Mesendoderm (in vitro differentiated cells): ENCODE results near the gene EIF6.

Experiments
- DNase-seq: peaks from one replicate; pipeline ENCODE4 v3.0.0; 2013
- H2AK5ac ChIP-seq: 2 replicates; pipeline ENCODE4 v1.6.1; 2013; ENCODE audit warnings: low read length, inconsistent platforms
- H2BK120ac ChIP-seq: 2 replicates; pipeline ENCODE4 v1.6.1; 2013; ENCODE audit warnings: low read depth, mild to moderate bottlenecking, low read length, moderate library complexity, mixed read lengths
- H2BK15ac ChIP-seq: replicated peaks from 2 replicates; pipeline ENCODE4 v1.6.1; 2013; ENCODE audit warnings: low read depth, mild to moderate bottlenecking, moderate library complexity
- H2BK5ac ChIP-seq: 2 replicates; pipeline ENCODE4 v1.6.1; 2013; ENCODE audit warnings: low read length, inconsistent platforms
- H3K18ac ChIP-seq: 2 replicates; pipeline ENCODE4 v1.6.1; 2013; ENCODE audit warnings: mild to moderate bottlenecking, low read length, mixed read lengths
- H3K23ac ChIP-seq: one replicate; pipeline ENCODE4 v1.6.1; 2013; ENCODE audit warnings: low read length
- H3K27ac ChIP-seq: 2 replicates; pipeline ENCODE4 v1.5.1; 2013; ENCODE audit warnings: low read depth, mild to moderate bottlenecking, inconsistent platforms, low read length, moderate library complexity
- H3K27me3 ChIP-seq: 2 replicates; pipeline ENCODE4 v1.6.1; 2013; ENCODE audit warnings: low read length, control low read depth, mild to moderate bottlenecking, inconsistent platforms; ENCODE audit not compliant: insufficient read depth, poor library complexity
- H3K36me3 ChIP-seq: 2 replicates; pipeline ENCODE4 v1.6.1; 2013; ENCODE audit warnings: low read length, inconsistent platforms; ENCODE audit not compliant: control insufficient read depth, insufficient read depth
- H3K4ac ChIP-seq: one replicate; pipeline ENCODE4 v1.6.1; 2013; ENCODE audit warnings: low read depth, mild to moderate bottlenecking, low read length, moderate library complexity
- H3K4me1 ChIP-seq: 2 replicates; pipeline ENCODE4 v1.6.1; 2013; ENCODE audit warnings: low read depth, low read length, inconsistent platforms; ENCODE audit not compliant: control insufficient read depth
- H3K4me2 ChIP-seq: 2 replicates; pipeline ENCODE4 v1.6.1; 2013; ENCODE audit warnings: low read length
- H3K4me3 ChIP-seq: 2 replicates; pipeline ENCODE4 v1.5.1; 2013; ENCODE audit warnings: mild to moderate bottlenecking, low read length
- H3K56ac ChIP-seq: one replicate; pipeline ENCODE4 v1.6.1; 2013; ENCODE audit warnings: low read length
- H3K79me1 ChIP-seq: 2 replicates; pipeline ENCODE4 v1.6.1; 2013; ENCODE audit warnings: low read length, inconsistent platforms
- H3K79me2 ChIP-seq: 2 replicates; pipeline ENCODE4 v1.6.1; 2013; ENCODE audit warnings: mild to moderate bottlenecking, low read length; ENCODE audit not compliant: control insufficient read depth, insufficient read depth
- H3K9ac ChIP-seq: 2 replicates; pipeline ENCODE4 v1.6.1; 2013; ENCODE audit warnings: low read length, inconsistent platforms
- H4K5ac ChIP-seq: one replicate; pipeline ENCODE4 v1.6.1; 2013; ENCODE audit warnings: low read length
- H4K8ac ChIP-seq: one replicate; pipeline ENCODE4 v1.6.1; 2013; ENCODE audit warnings: low read depth, mild to moderate bottlenecking, control low read depth, low read length, moderate library complexity
- WGBS: extraction: QIAGEN DNeasy Blood & Tissue Kit; methylation state at CpG from one replicate; pipeline ENCODE4 v1.1.7; 2013; ENCODE audit warnings: low lambda C conversion rate, missing lambda C conversion rate; ENCODE audit not compliant: insufficient coverage; ENCODE audit errors: extremely low coverage; 5-methylcytosine and 5-hydroxymethylcytosine counted together

The EIF6 gene

DNA sequence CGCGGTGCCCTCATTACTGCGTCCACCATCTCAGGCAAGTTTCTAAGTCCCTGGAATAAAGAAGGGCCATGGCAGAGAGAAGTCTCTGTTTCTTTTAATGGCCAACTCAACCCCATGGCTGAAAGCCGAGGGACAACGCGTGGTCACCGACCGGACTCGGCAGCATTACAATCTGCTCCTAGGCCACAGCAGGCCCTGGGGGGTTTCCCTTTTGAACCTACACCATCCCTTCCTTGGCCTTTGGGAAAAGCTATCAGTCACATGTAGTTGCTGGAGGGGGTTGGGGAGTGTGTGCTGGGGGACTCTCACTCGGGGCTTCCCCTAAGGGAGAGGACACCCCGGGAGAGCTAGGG is 18.8 kb upstream of the EIF6 start:
- Histone ChIP-seq H3K4ac (no peak overlapping the region), H3K9ac (peak overlapping the region; percentile 39), H3K23ac (no peak overlapping the region), H3K27ac (no peak overlapping the region), H2BK5ac (no peak overlapping the region), H4K8ac (no peak overlapping the region), H3K4me2 (no peak overlapping the region), H4K5ac (no peak overlapping the region), H3K4me3 (no peak overlapping the region), H3K79me2 (no peaks in the 10 kb centered on the region), H2BK120ac (no peak overlapping the region), H2BK15ac (no peak overlapping the region), H3K56ac (peak overlapping the region; percentile 26), H3K4me1 (peaks cover 3% of the 10 kb centered on the region), H3K36me3 (no peaks in the 10 kb centered on the region), H3K79me1 (no peaks in the 10 kb centered on the region), H3K27me3 (no peaks in the 10 kb centered on the region), H2AK5ac (no peak overlapping the region), H3K18ac (no peak overlapping the region)
- no CpG with 5 or more reads among the region's 11 CpGs for WGBS
- no peak for DNase-seq

DNA sequence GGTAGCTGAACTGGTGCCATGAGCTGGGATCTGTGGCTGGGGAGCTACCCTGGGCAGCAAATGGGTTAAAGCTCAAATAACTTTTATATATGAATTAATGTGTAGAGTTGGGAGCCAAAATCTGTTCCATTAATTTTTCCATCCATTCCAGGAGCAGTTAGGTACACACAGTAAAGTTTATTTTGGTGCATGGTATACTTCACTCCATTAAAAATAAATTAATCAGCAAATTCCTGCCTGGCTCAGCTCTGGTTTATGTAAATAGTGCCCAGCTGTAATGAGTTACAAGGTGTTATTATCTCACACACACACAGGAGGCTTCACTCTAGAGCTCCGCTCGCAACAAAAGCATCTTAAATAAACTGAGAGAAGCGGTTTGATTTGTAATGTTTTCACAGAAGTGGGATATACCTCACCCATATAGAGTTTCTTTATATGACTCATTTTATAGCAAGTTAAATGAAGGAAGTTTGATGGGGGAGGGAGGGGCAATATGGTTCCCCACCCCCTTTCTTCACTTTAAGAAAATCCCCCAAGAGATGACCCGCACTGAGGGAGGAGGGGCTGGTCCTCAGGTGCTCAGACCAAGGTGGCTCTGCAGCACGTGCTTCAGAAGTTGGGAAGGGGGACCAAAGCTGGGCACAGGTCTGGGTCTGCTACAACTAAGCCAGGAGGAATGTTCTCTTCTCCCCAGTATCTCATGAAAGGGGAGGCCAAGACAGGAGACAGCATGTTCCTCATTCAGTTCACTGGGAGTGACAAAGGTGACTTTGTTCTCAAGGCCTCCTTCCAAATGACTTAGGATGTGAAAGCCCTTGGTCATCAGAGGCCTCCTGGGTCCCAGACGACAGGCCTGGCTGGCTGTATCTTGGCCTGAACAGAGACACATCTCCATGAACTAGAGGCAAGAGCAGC is 18.1 kb upstream of the EIF6 start:
- Histone ChIP-seq H3K27ac (no peak overlapping the region), H3K23ac (no peak overlapping the region), H3K27me3 (no peaks in the 10 kb centered on the region), H3K79me1 (no peaks in the 10 kb centered on the region), H3K36me3 (no peaks in the 10 kb centered on the region), H3K4me1 (peaks cover 3% of the 10 kb centered on the region), H2BK5ac (no peak overlapping the region), H3K4me3 (no peak overlapping the region), H2BK15ac (no peak overlapping the region), H3K4ac (no peak overlapping the region), H3K4me2 (no peak overlapping the region), H3K18ac (no peak overlapping the region), H2AK5ac (no peak overlapping the region), H3K9ac (no peak overlapping the region), H4K8ac (no peak overlapping the region), H3K79me2 (no peaks in the 10 kb centered on the region), H4K5ac (no peak overlapping the region), H2BK120ac (no peak overlapping the region), H3K56ac (no peak overlapping the region)
- DNase-seq, result no peak
- WGBS, result no CpG with 5 or more reads among the region's 6 CpGs

DNA sequence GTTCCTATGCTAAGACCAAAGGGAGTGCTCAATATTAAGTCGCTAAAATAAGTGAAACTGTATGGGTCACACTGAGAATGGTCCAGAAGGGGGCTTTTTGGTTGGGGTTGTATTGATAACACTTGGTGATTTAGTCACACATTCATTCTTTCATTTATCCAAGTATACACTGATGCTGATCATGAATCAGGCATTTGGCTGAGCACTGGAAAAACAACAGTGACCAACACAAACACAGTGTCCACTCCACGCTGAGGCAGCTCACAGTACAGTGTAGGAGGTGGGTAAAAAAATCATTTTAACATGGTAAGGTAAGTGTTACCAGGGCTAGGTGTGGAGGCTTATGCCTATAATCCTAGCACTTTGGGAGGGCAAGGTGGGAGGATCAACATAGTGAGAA is 16.9 kb upstream of the EIF6 start:
- H3K56ac ChIP-seq, result no peak overlapping the region
- no peak overlapping the region for H3K18ac ChIP-seq
- H3K27ac ChIP-seq, result no peak overlapping the region
- no peaks in the 10 kb centered on the region for H3K79me2 ChIP-seq
- no CpG with 5 or more reads among the region's 2 CpGs for WGBS
- H4K5ac ChIP-seq, result no peak overlapping the region
- no peak for DNase-seq
- no peak overlapping the region for H3K9ac ChIP-seq
- no peak overlapping the region for H3K4me3 ChIP-seq
- no peaks in the 10 kb centered on the region for H3K36me3 ChIP-seq
- no peaks in the 10 kb centered on the region for H3K27me3 ChIP-seq
- no peak overlapping the region for H2BK5ac ChIP-seq
- no peak overlapping the region for H3K4me2 ChIP-seq
- no peak overlapping the region for H3K4ac ChIP-seq
- peaks cover 3% of the 10 kb centered on the region for H3K4me1 ChIP-seq
- H2BK15ac ChIP-seq, result no peak overlapping the region
- H4K8ac ChIP-seq, result no peak overlapping the region
- H3K23ac ChIP-seq, result no peak overlapping the region
- H3K79me1 ChIP-seq, result no peaks in the 10 kb centered on the region
- H2BK120ac ChIP-seq, result no peak overlapping the region
- H2AK5ac ChIP-seq, result no peak overlapping the region

DNA sequence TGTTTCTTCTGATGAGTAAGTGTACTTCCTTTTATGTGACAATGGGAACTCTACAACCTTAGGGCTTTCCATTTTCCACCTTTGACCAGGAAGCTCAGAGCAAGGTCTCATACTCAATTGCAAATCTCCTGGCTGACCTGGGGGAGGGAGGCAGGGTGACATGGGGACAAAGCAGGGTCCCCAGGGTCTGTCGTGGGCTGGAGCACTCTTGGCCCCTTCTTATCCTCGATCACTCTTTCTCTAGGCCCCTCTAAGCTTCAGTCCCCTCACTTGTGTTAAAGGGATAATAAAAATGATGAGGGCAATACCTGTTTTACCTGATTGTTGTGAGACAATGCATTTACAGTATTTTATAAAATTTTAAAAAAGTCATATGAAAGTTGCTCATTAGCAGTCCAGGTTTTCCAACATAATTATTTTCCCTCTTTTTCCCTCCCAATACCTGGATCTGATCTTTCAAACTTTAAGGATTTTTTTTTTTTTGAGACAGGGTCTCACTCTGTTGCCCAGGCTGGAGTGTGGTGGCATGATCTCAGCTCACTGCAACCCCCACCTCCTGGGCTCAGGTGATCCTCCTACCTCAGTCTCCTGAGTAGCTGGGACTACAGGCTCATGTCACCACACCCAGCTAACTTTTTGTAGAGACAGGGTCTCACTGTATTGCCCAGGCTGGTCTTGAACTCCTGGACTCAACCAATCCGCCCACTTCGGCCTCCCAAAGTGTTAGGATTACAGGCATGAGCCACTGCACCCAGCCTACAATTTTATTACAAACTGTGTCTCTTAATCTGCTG is 16.1 kb upstream of the EIF6 start:
- H3K4me2 ChIP-seq, result no peak overlapping the region

DNA sequence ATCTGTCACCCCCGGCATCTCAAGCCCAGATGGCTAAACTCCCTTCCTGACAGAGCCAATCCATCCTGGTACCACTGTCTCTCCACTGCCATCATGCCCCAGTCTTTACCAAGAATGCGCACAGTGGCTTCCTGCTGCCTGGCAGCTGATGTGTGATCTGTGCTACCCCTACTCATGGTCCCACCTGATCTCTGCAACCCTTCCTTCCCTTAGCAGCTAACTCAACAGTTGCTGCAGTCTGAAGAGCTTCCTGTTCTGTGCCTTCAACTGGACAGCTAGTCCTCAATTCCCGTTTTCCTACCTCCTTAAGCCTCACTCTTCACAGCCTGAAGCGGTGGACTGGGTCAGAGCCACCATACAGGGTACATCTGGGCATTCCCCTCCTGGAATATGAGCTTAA is 15.2 kb upstream of the EIF6 start:
- no peak overlapping the region for H3K4me2 ChIP-seq
- H2BK15ac ChIP-seq, result no peak overlapping the region
- no peaks in the 10 kb centered on the region for H3K79me1 ChIP-seq
- DNase-seq, result no peak
- H3K18ac ChIP-seq, result no peak overlapping the region
- no peak overlapping the region for H4K8ac ChIP-seq
- no CpG with 5 or more reads among the region's 4 CpGs for WGBS
- H2BK120ac ChIP-seq, result no peak overlapping the region
- H3K79me2 ChIP-seq, result no peaks in the 10 kb centered on the region
- H3K4me1 ChIP-seq, result peaks cover 3% of the 10 kb centered on the region
- no peak overlapping the region for H3K9ac ChIP-seq
- H3K4ac ChIP-seq, result no peak overlapping the region
- H2AK5ac ChIP-seq, result no peak overlapping the region
- H3K36me3 ChIP-seq, result no peaks in the 10 kb centered on the region
- H4K5ac ChIP-seq, result no peak overlapping the region
- H3K4me3 ChIP-seq, result no peak overlapping the region
- no peaks in the 10 kb centered on the region for H3K27me3 ChIP-seq
- H2BK5ac ChIP-seq, result no peak overlapping the region
- no peak overlapping the region for H3K27ac ChIP-seq
- H3K23ac ChIP-seq, result no peak overlapping the region
- H3K56ac ChIP-seq, result no peak overlapping the region

More for the DNA sequence above, 16.1 kb upstream of the EIF6 start:
- Histone ChIP-seq H2BK5ac (no peak overlapping the region), H3K79me1 (no peaks in the 10 kb centered on the region), H2AK5ac (no peak overlapping the region), H3K36me3 (no peaks in the 10 kb centered on the region), H3K9ac (no peak overlapping the region), H4K5ac (no peak overlapping the region), H3K4me1 (peaks cover 3% of the 10 kb centered on the region), H3K79me2 (no peaks in the 10 kb centered on the region), H2BK15ac (no peak overlapping the region), H3K27ac (no peak overlapping the region), H3K18ac (no peak overlapping the region), H4K8ac (no peak overlapping the region), H3K4ac (no peak overlapping the region), H3K23ac (no peak overlapping the region), H2BK120ac (no peak overlapping the region), H3K56ac (no peak overlapping the region), H3K4me3 (no peak overlapping the region), H3K27me3 (no peaks in the 10 kb centered on the region)
- no CpG with 5 or more reads among the region's 4 CpGs for WGBS
- no peak for DNase-seq
